OCI-M2 (cell line): Measurements from ENCODE around the gene EP400.

ENCODE experiments used
- DNase-seq: peaks from one replicate; lab custom pipeline; 2025; ENCODE audit not compliant: unreplicated experiment; lab: John Stamatoyannopoulos, UW

The EP400 gene

GRCh38 chr12:131949431-131950181 is at the start of gene EP400:
Gene EP400, plus strand, starts transcription at chr12:131949942. Its CDS starts 10,678 bp downstream, at chr12:131960620.
- DNase-seq: no peak

- DNase-seq: no peak
These were observed 49.3 kb upstream of the EP400 start for GRCh38 chr12:131900397-131900796.

- no peak for DNase-seq
These were observed 48.1 kb upstream of the EP400 start for GRCh38 chr12:131901431-131902331.

- no peak for DNase-seq
These were observed 47.2 kb upstream of the EP400 start for GRCh38 chr12:131902332-131903241.

- no peak for DNase-seq
These were observed 46.2 kb upstream of the EP400 start for GRCh38 chr12:131903270-131904255.

GRCh38 chr12:131904346-131904745 is 45.4 kb upstream of the EP400 start:
- DNase-seq: no peak

GRCh38 chr12:131905081-131905629 is 44.6 kb upstream of the EP400 start:
- no peak for DNase-seq

- DNase-seq: no peak
These were observed 44.1 kb upstream of the EP400 start for GRCh38 chr12:131905630-131906091.

GRCh38 chr12:131907379-131908091 is 42.2 kb upstream of the EP400 start:
- DNase-seq: no peak

GRCh38 chr12:131908092-131909080 is 41.4 kb upstream of the EP400 start:
- DNase-seq: no peak

- DNase-seq: no peak
These were observed 40.5 kb upstream of the EP400 start for GRCh38 chr12:131909081-131909751.

- no peak for DNase-seq
These were observed 40.0 kb upstream of the EP400 start for GRCh38 chr12:131909752-131910219.

GRCh38 chr12:131910302-131911027 is 39.3 kb upstream of the EP400 start:
- no peak for DNase-seq

GRCh38 chr12:131911028-131911650 is 38.6 kb upstream of the EP400 start:
- DNase-seq: no peak

- DNase-seq: no peak
These were observed 37.8 kb upstream of the EP400 start for GRCh38 chr12:131911851-131912477.
